ENCODE results near the gene COL3A1.
A peak's percentile ranks its signal among the peaks of the same experiment; 100 is the strongest.

The COL3A1 gene

GRCh38 chr2:189022492-189022891, 48.3 kb downstream of the COL3A1 start:
- no peak for DNase-seq (ENCODE audit: low read depth)
- TF ChIP-seq MAX (IDR thresholded peaks at IDR 0.05; ENCODE audit: low read depth, low read length): no peak
- TF ChIP-seq CTCF (IDR thresholded peaks at IDR 0.05; ENCODE audit: low read depth, low read length): no peak
- no peak for TF ChIP-seq MYC (IDR thresholded peaks at IDR 0.05; ENCODE audit: low read depth, low read length)
- no peak for TF ChIP-seq POLR2A (IDR thresholded peaks at IDR 0.05; ENCODE audit: extremely low read depth, insufficient read length)
- H3K4me3 ChIP-seq (ENCODE audit: low read depth, low read length): no peak overlapping the region

- TF ChIP-seq CTCF (IDR thresholded peaks at IDR 0.05; ENCODE audit: low read depth, low read length) (peak; percentile 52), MAX (IDR thresholded peaks at IDR 0.05; ENCODE audit: low read depth, low read length) (no peak)
- peak; percentile 21 for DNase-seq (ENCODE audit: low read depth)
- no peak overlapping the region for H3K4me3 ChIP-seq (ENCODE audit: low read depth, low read length)
These were observed 50.9 kb downstream of the COL3A1 start for GRCh38 chr2:189024901-189025618.

GRCh38 chr2:189037518-189037917, 63.3 kb downstream of the COL3A1 start:
- no peak overlapping the region for H3K4me3 ChIP-seq (ENCODE audit: low read depth, low read length)
- DNase-seq (ENCODE audit: low read depth): no peak
- TF ChIP-seq POLR2A (IDR thresholded peaks at IDR 0.05; ENCODE audit: extremely low read depth, insufficient read length): no peak

- no peak for TF ChIP-seq CTCF (IDR thresholded peaks at IDR 0.05; ENCODE audit: low read depth, low read length)
- TF ChIP-seq MYC (IDR thresholded peaks at IDR 0.05; ENCODE audit: low read depth, low read length): no peak
- no peak for DNase-seq (ENCODE audit: low read depth)
- H3K4me3 ChIP-seq (ENCODE audit: low read depth, low read length): no peak overlapping the region
These were observed 71.7 kb downstream of the COL3A1 start for GRCh38 chr2:189045836-189046235.

GRCh38 chr2:189046320-189046719, 72.1 kb downstream of the COL3A1 start:
- DNase-seq (ENCODE audit: low read depth): no peak
- H3K4me3 ChIP-seq (ENCODE audit: low read depth, low read length): no peak overlapping the region
- TF ChIP-seq MYC (IDR thresholded peaks at IDR 0.05; ENCODE audit: low read depth, low read length): no peak
- no peak for TF ChIP-seq CTCF (IDR thresholded peaks at IDR 0.05; ENCODE audit: low read depth, low read length)

- no peak overlapping the region for H3K4me3 ChIP-seq (ENCODE audit: low read depth, low read length)
- DNase-seq (ENCODE audit: low read depth): no peak
- TF ChIP-seq MYC (IDR thresholded peaks at IDR 0.05; ENCODE audit: low read depth, low read length): no peak
- no peak for TF ChIP-seq POLR2A (IDR thresholded peaks at IDR 0.05; ENCODE audit: extremely low read depth, insufficient read length)
- TF ChIP-seq CTCF (IDR thresholded peaks at IDR 0.05; ENCODE audit: low read depth, low read length): no peak
- no peak for TF ChIP-seq MAX (IDR thresholded peaks at IDR 0.05; ENCODE audit: low read depth, low read length)
These were observed 73.2 kb downstream of the COL3A1 start for GRCh38 chr2:189047171-189047888.

All from NB4 (cell line).